CD4-positive, alpha-beta T cell treated with Interferon gamma for 1 hour (primary cell): ENCODE measurements around the gene CDKL4.
"Not testable (repeated sequence)": the region's sequence is repeated elsewhere in the genome, so short reads cannot be mapped to it uniquely, and the experiment has no call there.

Experiments
- DNase-seq: peaks from one replicate; pipeline ENCODE4 v3.0.0-alpha.2; 2020

CDKL4 gene

DNA sequence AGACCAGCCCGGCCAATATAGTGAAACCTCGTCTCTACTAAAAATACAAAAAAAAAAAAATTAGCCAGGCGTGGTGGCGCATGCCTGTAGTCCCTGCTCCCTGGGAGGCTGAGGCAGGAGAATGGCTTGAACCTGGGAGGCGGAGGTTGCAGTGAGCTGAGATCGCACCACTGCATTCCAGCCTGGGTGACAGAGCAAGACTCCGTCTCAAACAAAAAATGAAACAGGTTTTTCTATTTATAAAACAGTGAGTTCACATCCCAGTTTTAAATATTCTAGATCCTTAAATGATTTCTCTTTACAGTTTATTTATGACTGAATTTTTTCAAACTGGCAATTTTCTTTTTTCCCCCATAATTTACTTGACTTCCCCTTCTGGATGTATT is 102.8 kb downstream of the CDKL4 start:
- not testable (repeated sequence) for DNase-seq

DNA sequence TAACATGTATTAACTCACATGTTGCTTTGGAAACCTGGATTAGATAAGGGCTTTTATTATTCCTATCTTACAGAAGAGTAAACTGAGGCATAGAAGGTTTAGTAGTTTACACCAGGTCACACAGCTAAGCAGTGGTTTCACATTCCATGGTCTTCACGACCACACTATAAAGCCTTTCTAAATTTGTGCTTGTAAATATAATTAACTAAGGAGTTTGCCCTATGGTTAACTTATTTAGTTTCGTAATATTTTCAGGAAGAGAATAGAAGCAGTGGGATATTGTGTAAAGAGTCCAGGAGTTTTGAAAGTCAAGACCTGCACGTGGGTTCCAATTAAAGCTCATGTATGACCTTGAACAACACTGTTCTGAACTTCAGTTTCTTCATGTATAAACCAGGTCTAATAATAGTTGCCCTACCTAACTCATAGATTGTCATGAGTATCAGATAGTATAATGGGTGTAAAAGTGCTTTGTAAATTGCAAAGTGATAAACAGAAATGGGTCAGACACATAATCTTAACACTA is 103.4 kb downstream of the CDKL4 start:
- DNase-seq = no peak

DNA sequence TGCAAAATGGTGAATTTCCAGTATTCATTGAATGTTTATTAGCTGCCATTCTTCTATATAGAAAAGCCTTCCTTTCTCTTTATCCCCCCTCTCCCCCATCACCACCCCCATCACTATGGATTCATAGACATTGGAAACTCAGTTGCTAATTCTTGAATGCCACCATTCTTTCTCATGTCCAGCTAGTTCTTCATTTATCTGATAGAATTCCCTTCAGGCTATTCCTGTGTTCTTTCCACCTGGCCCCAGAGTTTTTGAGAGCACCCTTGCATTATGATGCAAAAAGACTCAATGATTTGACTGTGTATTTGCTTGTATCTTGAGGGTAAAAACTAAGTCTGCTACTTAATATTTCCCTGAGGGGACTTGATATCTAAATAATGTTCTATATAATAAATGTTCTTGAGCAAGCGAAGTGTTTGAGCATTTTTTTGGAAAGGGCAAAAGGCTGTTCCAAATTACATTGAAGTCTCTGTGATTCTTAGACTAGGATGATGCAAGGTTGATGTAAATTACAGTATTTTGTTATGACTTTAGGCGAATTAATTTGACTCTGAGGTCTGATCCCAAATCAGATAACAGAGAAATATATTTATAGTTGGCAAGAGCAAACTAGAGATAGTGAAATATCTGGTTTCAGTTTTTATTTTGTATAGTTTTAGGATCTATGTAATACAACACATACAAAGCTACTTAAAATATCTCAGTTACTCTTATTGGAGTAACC is 104.1 kb downstream of the CDKL4 start:
- no peak for DNase-seq

DNA sequence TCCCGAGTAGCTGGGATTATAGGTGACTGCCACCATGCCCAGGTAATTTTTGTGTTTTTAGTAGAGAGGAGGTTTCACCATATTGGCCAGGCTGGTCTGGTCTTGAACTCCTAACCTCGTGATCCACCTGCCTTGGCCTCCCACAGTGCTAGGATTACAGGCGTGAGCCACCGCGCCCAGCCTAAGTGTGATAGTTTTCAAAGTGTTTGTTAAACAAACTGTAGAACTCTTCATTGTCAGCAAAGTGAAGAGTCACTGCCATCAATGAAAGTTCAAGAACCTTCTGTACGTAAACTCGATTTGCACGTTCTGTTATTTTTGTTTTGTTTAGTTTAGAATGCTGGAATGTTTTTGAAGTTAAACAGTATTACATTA is 104.9 kb downstream of the CDKL4 start:
- no peak for DNase-seq

DNA sequence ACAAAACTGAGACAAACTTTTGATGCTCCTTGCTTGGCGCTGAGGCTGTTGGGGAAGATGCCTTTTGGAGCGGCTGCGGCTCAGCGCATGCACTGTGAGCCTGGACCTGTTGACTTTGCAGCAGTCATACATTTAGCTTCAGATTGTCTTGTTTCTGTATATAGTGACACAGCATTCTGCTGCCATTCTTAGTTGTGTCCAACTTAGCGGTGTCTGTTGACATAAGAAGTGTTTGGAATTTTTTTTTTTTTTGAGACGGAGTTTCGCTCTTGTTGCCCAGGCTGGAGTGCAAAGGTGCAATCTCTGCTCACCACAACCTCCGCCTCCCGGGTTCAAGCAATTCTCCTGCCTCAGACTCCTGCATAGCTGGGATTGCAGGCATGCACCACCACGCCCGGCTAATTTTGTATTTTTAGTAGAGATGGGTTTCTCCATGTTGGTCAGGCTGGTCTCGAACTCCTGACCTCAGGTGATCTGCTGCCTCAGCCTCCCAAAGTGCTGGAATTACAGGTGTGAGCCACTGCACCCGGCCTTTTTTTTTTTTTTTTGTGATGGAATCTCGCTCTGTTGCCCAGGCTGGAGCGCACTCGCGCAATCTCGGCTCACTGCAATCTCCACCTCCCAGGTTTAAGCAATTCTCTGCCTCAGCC is 105.5 kb downstream of the CDKL4 start:
- not testable (repeated sequence) for DNase-seq

DNA sequence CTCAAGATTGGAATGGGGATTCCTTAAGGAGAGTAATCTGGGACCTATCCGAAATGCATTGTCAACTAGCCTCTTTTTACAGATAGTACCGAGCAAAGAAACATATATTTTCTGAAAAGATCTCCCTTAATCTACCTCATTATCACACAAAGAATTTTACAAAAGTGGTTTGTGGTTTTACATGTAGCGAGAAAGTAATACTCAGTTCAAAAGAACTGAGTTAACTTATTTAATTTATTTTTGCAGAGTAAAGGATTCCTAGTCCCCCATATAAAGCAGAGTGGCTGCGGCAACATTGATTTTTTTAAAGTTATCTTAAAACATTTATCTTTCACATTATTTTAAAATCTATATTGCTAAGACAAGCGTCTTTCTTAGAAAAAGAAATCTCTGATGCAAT is 107.0 kb downstream of the CDKL4 start:
- DNase-seq = no peak

DNA sequence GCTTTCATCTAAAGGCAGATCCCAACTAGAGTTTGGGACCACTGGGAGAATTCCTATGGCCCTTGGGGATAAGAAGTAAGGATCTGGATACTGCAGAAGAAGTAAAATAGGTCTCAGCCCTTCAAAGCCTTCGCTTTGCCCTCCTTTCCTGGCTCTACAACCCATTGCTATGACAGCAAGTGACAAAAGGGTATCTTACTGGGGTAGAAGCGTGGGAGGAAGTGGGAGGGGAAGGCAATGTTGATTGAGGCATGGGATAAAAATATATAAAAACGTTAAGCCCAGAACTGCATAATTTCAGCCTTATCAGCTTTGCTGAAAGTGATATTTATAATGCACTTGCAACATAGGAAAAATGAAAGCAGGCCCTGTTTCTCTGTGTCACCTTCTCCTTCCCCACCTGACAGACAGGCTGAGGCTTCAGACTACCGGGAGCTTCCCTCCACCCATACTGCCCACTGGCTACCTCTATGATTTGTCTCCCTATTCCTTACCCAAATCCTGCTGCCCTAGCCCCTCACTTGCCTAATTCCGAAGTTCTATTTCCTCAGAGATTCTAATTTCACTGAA is 108.0 kb downstream of the CDKL4 start:
- no peak for DNase-seq

DNA sequence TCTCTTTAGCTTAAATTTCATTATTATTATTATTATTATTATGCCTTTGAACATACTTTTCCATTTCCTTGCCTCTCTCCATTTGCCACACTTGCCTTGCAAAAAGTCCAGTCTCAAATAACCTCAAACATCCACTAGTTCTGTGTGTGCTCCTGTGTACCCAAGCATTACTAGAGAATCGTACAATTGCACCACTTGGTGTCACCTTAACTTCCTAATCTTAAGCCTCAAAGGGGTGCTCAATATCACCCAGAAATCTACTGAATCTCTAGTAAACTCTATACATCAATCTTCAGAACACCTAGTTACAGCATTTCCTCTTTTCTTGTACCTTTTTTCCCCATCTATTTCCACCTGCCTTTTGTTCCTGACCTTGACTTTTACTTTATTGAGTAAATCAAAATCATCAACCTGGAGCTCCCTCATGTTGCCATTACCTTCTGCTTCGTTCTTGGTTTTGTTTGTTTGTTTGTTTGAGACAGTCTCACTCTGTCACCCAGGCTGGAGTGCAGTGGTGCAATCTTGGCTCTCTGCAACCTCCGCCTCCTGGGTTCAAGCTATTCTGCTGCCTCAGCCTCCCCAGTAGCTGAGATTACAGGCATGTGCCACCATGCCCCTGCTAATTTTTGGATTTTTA is 110.4 kb downstream of the CDKL4 start:
- DNase-seq = no peak

DNA sequence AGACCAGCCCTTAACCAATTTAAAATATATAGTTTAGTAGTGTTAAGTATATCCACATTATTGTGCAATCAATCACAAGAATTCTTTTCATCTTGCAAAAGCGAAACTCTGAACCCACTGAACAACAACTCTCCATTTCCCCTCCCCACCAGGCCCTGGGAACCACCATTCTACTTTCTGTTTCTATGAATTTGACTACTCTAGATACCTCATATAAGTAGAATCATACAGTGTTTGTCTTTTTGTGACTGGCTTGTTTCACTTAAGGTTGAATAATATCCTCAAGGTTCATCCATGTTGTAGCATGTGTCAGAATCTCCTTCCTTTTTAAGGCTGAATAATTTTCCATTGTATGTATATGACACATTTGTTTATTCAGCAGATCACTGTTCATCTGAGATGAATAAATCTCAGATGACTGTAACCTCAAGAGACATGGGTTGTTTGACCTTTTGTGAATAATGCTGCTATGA is 114.8 kb downstream of the CDKL4 start:
- peak; percentile 42 for DNase-seq

DNA sequence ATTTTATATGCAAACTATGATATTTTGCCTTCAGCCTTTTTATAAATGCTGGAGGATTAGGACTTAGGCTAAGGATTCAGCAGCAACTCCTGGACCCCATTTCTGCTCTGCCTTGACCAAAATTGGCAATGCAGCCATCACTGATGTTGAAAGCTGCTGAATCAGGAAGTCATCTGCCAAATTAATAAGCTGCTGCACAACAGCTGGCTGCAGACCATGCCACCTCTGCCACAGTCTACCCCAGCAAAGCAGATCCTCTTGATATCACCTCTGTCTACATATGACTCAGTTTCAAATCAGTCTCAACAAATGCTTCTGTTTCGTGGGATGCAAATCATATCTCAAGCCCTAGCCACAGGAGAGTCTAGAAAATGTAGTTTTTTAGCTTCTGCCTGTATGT is 115.8 kb downstream of the CDKL4 start:
- no peak for DNase-seq
